Keratinocyte (primary cell): ENCODE data around the gene CCDC87. TPM values are rescaled to one million over a fixed set of nuclear protein-coding genes. Genes with fewer than 3 reads are reported as not detected.

Source experiments
- DNase-seq: peaks from one replicate; pipeline ENCODE4 v3.0.0-alpha.2; 2011; ENCODE audit warnings: low read depth, missing footprints, low spot score
- FAIRE-seq: peaks from 2 replicates; lab custom pipeline; 2011; peaks lifted over from hg19 to GRCh38; lab: Jason Lieb, UNC
- H2AFZ ChIP-seq: 2 replicates; pipeline ENCODE4 v1.6.0; 2012; ENCODE audit warnings: low read length, control low read depth, inconsistent platforms; ENCODE audit not compliant: control insufficient read depth
- H3K27ac ChIP-seq: 2 replicates; pipeline ENCODE4 v1.5.1; 2011; ENCODE audit warnings: low read length; ENCODE audit not compliant: control insufficient read depth, insufficient read depth
- H3K27me3 ChIP-seq: 3 replicates; pipeline ENCODE4 v1.6.0; 2011; ENCODE audit warnings: low read length; ENCODE audit not compliant: control insufficient read depth, insufficient read depth; ENCODE audit errors: extremely low read depth
- H3K36me3 ChIP-seq, 2 experiments: 2 replicates in 1 of 2; 3 replicates in 1 of 2; pipeline ENCODE4 v1.5.1; 2011; ENCODE audit warnings: low read length in 2 of 2, mild to moderate bottlenecking in 1 of 2; ENCODE audit not compliant: control insufficient read depth in 2 of 2, insufficient read depth in 2 of 2; ENCODE audit errors: extremely low read depth in 1 of 2
- H3K4me1 ChIP-seq: 3 replicates; pipeline ENCODE4 v1.5.1; 2011; ENCODE audit warnings: low read length; ENCODE audit not compliant: control insufficient read depth, insufficient read depth; ENCODE audit errors: extremely low read depth
- H3K4me2 ChIP-seq: 3 replicates; pipeline ENCODE4 v1.6.0; 2011; ENCODE audit warnings: low read depth, low read length; ENCODE audit not compliant: control insufficient read depth, insufficient read depth; ENCODE audit errors: extremely low read depth
- H3K4me3 ChIP-seq, 3 experiments: fragments of 200-600 bp in 1 of 3; sonication (generic) in 1 of 3; 2 replicates in 2 of 3; 3 replicates in 1 of 3; pipeline ENCODE4 v1.5.1; 2011 to 2016; ENCODE audit warnings: low read length in 3 of 3, mild to moderate bottlenecking in 3 of 3, control low read depth in 2 of 3, inconsistent platforms in 1 of 3, low read depth in 1 of 3, mixed read lengths in 1 of 3, mixed run types in 1 of 3, moderate library complexity in 1 of 3; ENCODE audit not compliant: control insufficient read depth in 2 of 3, insufficient read depth in 2 of 3; ENCODE audit errors: extremely low read depth in 1 of 3
- H3K79me2 ChIP-seq: 2 replicates; pipeline ENCODE4 v1.6.0; 2012; ENCODE audit warnings: low read length; ENCODE audit not compliant: control insufficient read depth, insufficient read depth
- H3K9ac ChIP-seq: 3 replicates; pipeline ENCODE4 v1.6.0; 2011; ENCODE audit warnings: low read length; ENCODE audit not compliant: control insufficient read depth, insufficient read depth; ENCODE audit errors: extremely low read depth
- H3K9me1 ChIP-seq: 3 replicates; pipeline ENCODE4 v1.6.0; 2011; ENCODE audit warnings: low read length; ENCODE audit not compliant: control insufficient read depth, insufficient read depth; ENCODE audit errors: extremely low read depth
- H3K9me3 ChIP-seq: 2 replicates; pipeline ENCODE4 v1.5.1; 2012; ENCODE audit warnings: low read depth, low read length; ENCODE audit not compliant: control insufficient read depth
- H4K20me1 ChIP-seq: 3 replicates; pipeline ENCODE4 v1.6.0; 2011; ENCODE audit warnings: low read length; ENCODE audit not compliant: control insufficient read depth, insufficient read depth; ENCODE audit errors: extremely low read depth
- CTCF ChIP-seq, 3 experiments: IDR thresholded peaks in 1 of 3; conservative IDR thresholded peaks in 1 of 3; optimal IDR thresholded peaks in 1 of 3; 2 replicates in 2 of 3; 3 replicates in 1 of 3; pipeline versions ENCODE3 to v1.5.1; 2011; ENCODE audit warnings: low read length in 3 of 3, mild to moderate bottlenecking in 3 of 3, moderate library complexity in 2 of 3, control low read depth in 1 of 3, inconsistent platforms in 1 of 3; ENCODE audit not compliant: insufficient read depth in 2 of 3; ENCODE audit errors: extremely low read depth in 1 of 3
- EZH2 ChIP-seq: IDR thresholded peaks from one replicate; pipeline ENCODE4 v1.6.1; 2012; ENCODE audit warnings: inconsistent platforms, mild to moderate bottlenecking, low read length, moderate library complexity
- dilution Hi-C: fragments of 300-500 bp; cut with MboI; formaldehyde crosslinking; loops from one replicate; pipeline ENCODE4 v1.7.0; 2020; ENCODE audit warnings: low sequenced_read_pairs; ENCODE audit not compliant: extremely low pct_ligation_motif_present
- polyA plus RNA-seq, 5 experiments: library from polyadenylated mRNA; depleted of rRNA in 3 of 5; stranded (reverse) in 3 of 5; stranded (forward) in 1 of 5; unstranded in 1 of 5; fragments of >200 nt; gene quantifications; 1 replicate in 1 of 5; 2 replicates in 3 of 5; 3 replicates in 1 of 5; pipeline versions ENCODE4 v1.2.1 to v1.2.3, GENCODE V29; 2011 to 2012; ENCODE audit warnings: missing spikeins in 2 of 5, low read depth in 1 of 5, low replicate concordance in 1 of 5

CCDC87 gene
- polyA plus RNA-seq, 1 donor (not counting 4 experiments of a cell fraction or from before 2014, with no cell fraction given) = 0.07 TPM

- Histone ChIP-seq H3K4me2 (peak overlapping the region; percentile 100), H3K9ac (peak overlapping the region; percentile 98), H3K27ac (peak overlapping the region; percentile 97), H3K4me3 (peak overlapping the region; percentile 85 to 100 (median 96)), H3K9me3 (no peaks in the 10 kb centered on the region), H3K36me3 (peaks cover 1 to 19% of the 10 kb centered on the region in 2 experiments), H3K79me2 (peaks cover 57% of the 10 kb centered on the region), H2AFZ (no peak overlapping the region), H3K27me3 (no peaks in the 10 kb centered on the region), H4K20me1 (peaks cover 42% of the 10 kb centered on the region), H3K9me1 (peaks cover under 1% of the 10 kb centered on the region), H3K4me1 (peaks cover 21% of the 10 kb centered on the region)
- DNase-seq (no peak), FAIRE-seq (no peak)
- dilution Hi-C loops = no loop called here
- no peak for TF ChIP-seq CTCF (optimal IDR thresholded peaks at IDR 0.05 in 1 of 3, IDR thresholded peaks at IDR 0.05 in 1 of 3, conservative IDR thresholded peaks at IDR 0.05 in 1 of 3; ENCODE audit: extremely low read depth in 1 of 3, insufficient read depth in 2 of 3, low read length in 3 of 3)
- TF ChIP-seq EZH2 = no peak
Measured at GRCh38 chr11:66617155-66617834, 24.4 kb upstream of the CCDC87 start.

- dilution Hi-C loops = no loop called here
- Histone ChIP-seq H3K4me3 (peak within 1 kb of the TSS; percentile 85 to 100 (median 96)), H4K20me1 (peaks cover 37% of the 10 kb centered on the region), H3K4me2 (peak within 1 kb of the TSS; percentile 100), H3K9ac (peak within 1 kb of the TSS; percentile 98), H3K9me3 (no peaks in the 10 kb centered on the region), H3K4me1 (peaks cover 21% of the 10 kb centered on the region), H3K79me2 (peaks cover 50% of the 10 kb centered on the region), H3K36me3 (peaks cover 1 to 18% of the 10 kb centered on the region in 2 experiments), H3K27ac (peak within 1 kb of the TSS; percentile 97), H3K27me3 (no peaks in the 10 kb centered on the region), H3K9me1 (no peaks in the 10 kb centered on the region), H2AFZ (peak within 1 kb of the TSS; percentile 94)
- DNase-seq (peak; percentile 96), FAIRE-seq (peak; percentile 13)
- TF ChIP-seq EZH2 (no peak), CTCF (optimal IDR thresholded peaks at IDR 0.05 in 1 of 3, IDR thresholded peaks at IDR 0.05 in 1 of 3, conservative IDR thresholded peaks at IDR 0.05 in 1 of 3; ENCODE audit: extremely low read depth in 1 of 3, insufficient read depth in 2 of 3, low read length in 3 of 3) (no peak)
Measured at GRCh38 chr11:66616379-66617154, 23.7 kb upstream of the CCDC87 start, which contains the start of gene RBM14. Gene RBM14, plus strand, starts transcription at chr11:66616630. Its CDS starts 91 bp downstream, at chr11:66616721.
